GM23338 (cell line): Measurements from ENCODE around the gene AP5Z1. TPM values are rescaled to one million over a fixed set of nuclear protein-coding genes. Genes with fewer than 3 reads are reported as not detected.

Source experiments
- ATAC-seq: fragments of 200-7000 bp; cut with Tn5 transposase; 3 replicates; pipeline ENCODE4 v1.9.1; 2020
- DNase-seq: peaks from one replicate; pipeline ENCODE4 v3.0.0-alpha.2; 2015; ENCODE audit warnings: low spot score
- H2AFZ ChIP-seq: fragments of 200-600 bp; sonication (generic); 2 replicates; pipeline ENCODE4 v1.8.0; 2016; ENCODE audit warnings: antibody characterized with exemption, mild to moderate bottlenecking, moderate library complexity
- H3F3A ChIP-seq: fragments of 200-600 bp; sonication (generic); replicated peaks from 2 replicates; pipeline ENCODE4 v1.8.0; 2017; ENCODE audit warnings: antibody characterized with exemption, mixed run types, low read depth
- H3K27ac ChIP-seq: fragments of 200-600 bp; sonication (generic); 2 replicates; pipeline ENCODE4 v1.6.1; 2016; ENCODE audit warnings: low read depth
- H3K27me3 ChIP-seq: fragments of 200-600 bp; sonication (generic); 2 replicates; pipeline ENCODE4 v1.8.0; 2016; ENCODE audit warnings: mild to moderate bottlenecking, mixed run types, moderate library complexity; ENCODE audit not compliant: insufficient read depth
- H3K36me3 ChIP-seq: fragments of 200-600 bp; sonication (generic); 2 replicates; pipeline ENCODE4 v1.8.0; 2016; ENCODE audit warnings: mild to moderate bottlenecking; ENCODE audit not compliant: insufficient read depth
- H3K4me1 ChIP-seq: fragments of 200-600 bp; sonication (generic); 2 replicates; pipeline ENCODE4 v1.8.0; 2016; ENCODE audit warnings: mild to moderate bottlenecking, moderate library complexity; ENCODE audit not compliant: insufficient read depth
- H3K4me2 ChIP-seq: fragments of 200-600 bp; sonication (generic); 2 replicates; pipeline ENCODE4 v1.7.1; 2017; ENCODE audit warnings: mixed run types
- H3K4me3 ChIP-seq: fragments of 200-600 bp; sonication (generic); 2 replicates; pipeline ENCODE4 v1.6.1; 2016; ENCODE audit warnings: mixed run types
- H3K79me2 ChIP-seq: fragments of 200-600 bp; sonication (generic); replicated peaks from 2 replicates; pipeline ENCODE4 v1.8.0; 2017; ENCODE audit warnings: mild to moderate bottlenecking; ENCODE audit not compliant: insufficient read depth
- H3K9me2 ChIP-seq: fragments of 200-600 bp; sonication (generic); 2 replicates; pipeline ENCODE4 v1.8.0; 2017; ENCODE audit not compliant: insufficient read depth
- H4K20me1 ChIP-seq: fragments of 200-600 bp; sonication (generic); replicated peaks from 2 replicates; pipeline ENCODE4 v1.8.0; 2017; ENCODE audit warnings: mild to moderate bottlenecking; ENCODE audit not compliant: insufficient read depth
- H3K27ac Mint-ChIP-seq: 2 replicates; pipeline ENCODE4 v1.8.0; 2020; ENCODE audit warnings: inconsistent platforms, mild to moderate bottlenecking, moderate library complexity, mixed read lengths
- H3K27me3 Mint-ChIP-seq: 3 replicates; pipeline ENCODE4 v1.8.0; 2022; ENCODE audit warnings: low read depth, mild to moderate bottlenecking, moderate library complexity, mixed read lengths, inconsistent platforms; ENCODE audit not compliant: insufficient read depth, poor library complexity
- H3K36me3 Mint-ChIP-seq: 3 replicates; pipeline ENCODE4 v1.8.0; 2021; ENCODE audit warnings: low read depth, mild to moderate bottlenecking, inconsistent platforms, moderate library complexity, mixed read lengths
- H3K4me1 Mint-ChIP-seq: 3 replicates; pipeline ENCODE4 v1.8.0; 2020; ENCODE audit warnings: mild to moderate bottlenecking, inconsistent platforms, mixed read lengths
- H3K4me3 Mint-ChIP-seq: 3 replicates; pipeline ENCODE4 v1.8.0; 2021; ENCODE audit warnings: moderate library complexity, mild to moderate bottlenecking, inconsistent platforms, mixed read lengths
- H3K9me3 Mint-ChIP-seq: 3 replicates; pipeline ENCODE4 v1.8.0; 2020; ENCODE audit warnings: moderate library complexity, mild to moderate bottlenecking, inconsistent platforms, mixed read lengths
- CTCF ChIP-seq, 2 experiments: fragments of 200-600 bp in 1 of 2; sonication (generic) in 1 of 2; conservative IDR thresholded peaks; 2 replicates each; pipeline versions ENCODE4 v1.5.1 to v1.6.1; 2016 to 2017; ENCODE audit warnings: antibody characterized with exemption in 2 of 2, low read depth in 2 of 2, mild to moderate bottlenecking in 2 of 2, moderate library complexity in 1 of 2
- ETS1 ChIP-seq: IDR thresholded peaks from 2 replicates; pipeline ENCODE4 v1.6.1; 2016; ENCODE audit warnings: antibody characterized with exemption
- EZH2 ChIP-seq: fragments of 200-600 bp; sonication (generic); IDR thresholded peaks from one replicate; pipeline ENCODE4 v1.8.0; 2017; ENCODE audit warnings: antibody characterized with exemption, mild to moderate bottlenecking, low read depth; ENCODE audit not compliant: unreplicated experiment
- POLR2AphosphoS5 ChIP-seq: IDR thresholded peaks from 2 replicates; pipeline ENCODE4 v1.6.1; 2016; ENCODE audit warnings: antibody characterized with exemption, low read depth
- REST ChIP-seq: IDR thresholded peaks from one replicate; pipeline ENCODE4 v1.6.1; 2018; ENCODE audit warnings: antibody characterized with exemption; ENCODE audit not compliant: unreplicated experiment
- ZNF114 ChIP-seq: fragments of 250-450 bp; sonication (Bioruptor Pico); IDR thresholded peaks from 2 replicates; pipeline ENCODE4 v1.5.0; 2020; ENCODE audit warnings: mild to moderate bottlenecking, moderate library complexity
- ZNF331 ChIP-seq: fragments of 250-450 bp; sonication (Bioruptor Pico); IDR thresholded peaks from 2 replicates; pipeline ENCODE4 v1.5.0; 2020; ENCODE audit warnings: low read depth, mild to moderate bottlenecking, moderate library complexity
- ZNF462 ChIP-seq: fragments of 250-450 bp; sonication (Bioruptor Pico); IDR thresholded peaks from 2 replicates; pipeline ENCODE4 v1.5.0; 2020; ENCODE audit warnings: mild to moderate bottlenecking, moderate library complexity
- polyA plus RNA-seq: library from polyadenylated mRNA; unstranded; fragments of >200 nt; fragmentation: Nextera tagmentation; extraction: Ambion mirVana; gene quantifications from 2 replicates; pipeline ENCODE4 v1.2.1, GENCODE V29; 2016
- total RNA-seq: library from RNA; depleted of rRNA; stranded (reverse); fragments of >200 nt; shearing (Covaris generic); gene quantifications from 2 replicates; pipeline ENCODE4 v1.2.3, GENCODE V29; 2014

Gene AP5Z1
- total and polyA plus RNA-seq, 2 experiments from 2014 or later = 16.3 to 31.2 TPM

- no peak overlapping the region for H3K4me2 ChIP-seq
- no peak for DNase-seq
- no peaks in the 10 kb centered on the region; the same call in 1 of the 2 replicates for H3K36me3 ChIP-seq
- no peaks in the 10 kb centered on the region; the same call in 1 of the 2 replicates for H4K20me1 ChIP-seq
- H3K9me3 Mint-ChIP-seq = no peaks in the 10 kb centered on the region; the same call in 2 of the 3 replicates
- ATAC-seq = no peak
- no peaks in the 10 kb centered on the region for H3K27me3 ChIP-seq
- H3K36me3 Mint-ChIP-seq = peaks cover 5% of the 10 kb centered on the region; the same call in 2 of the 3 replicates
- no peaks in the 10 kb centered on the region for H3K79me2 ChIP-seq
- no peak overlapping the region for H3K4me3 ChIP-seq
- H3F3A ChIP-seq = no peaks in the 10 kb centered on the region
- no peak overlapping the region for H2AFZ ChIP-seq
- no peak overlapping the region for H3K27ac ChIP-seq
- TF ChIP-seq POLR2AphosphoS5 (no peak), EZH2 (no peak), ZNF462 (CRISPR knock-in tag) (no peak), ETS1 (no peak), REST (no peak), CTCF (conservative IDR thresholded peaks at IDR 0.05; ENCODE audit: low read depth in 2 of 2) (no peak), ZNF331 (CRISPR knock-in tag) (no peak), ZNF114 (CRISPR knock-in tag) (no peak)
- H3K4me1 ChIP-seq = no peaks in the 10 kb centered on the region
- H3K4me1 Mint-ChIP-seq = no peaks in the 10 kb centered on the region
- no peak overlapping the region for H3K4me3 Mint-ChIP-seq
- peaks cover 7% of the 10 kb centered on the region for H3K27me3 Mint-ChIP-seq
- no peak overlapping the region for H3K27ac Mint-ChIP-seq
- H3K9me2 ChIP-seq = no peaks in the 10 kb centered on the region
Observed at GRCh38 chr7:4766666-4767519, 8.5 kb upstream of the AP5Z1 start.
